Panc1 (cell line): ENCODE results near the gene RANBP2. TPM values are rescaled to one million over a fixed set of nuclear protein-coding genes. Genes with fewer than 3 reads are reported as not detected.

Experiments used
- ATAC-seq: fragments of 200-7000 bp; cut with Tn5 transposase; 2 replicates; pipeline ENCODE4 v1.9.1; 2020; ENCODE audit warnings: mild to moderate bottlenecking, moderate library complexity
- BruUV-seq: library from RNA; stranded (reverse); fragments of 400-500 nt; replicated peaks from 2 replicates; lab custom pipeline; 2021; lab: Mats Ljungman, UMichigan
- CTCF ChIA-PET: fragments of 300-600 bp; sonication (Branson Sonifier 250); formaldehyde crosslinking; loops from one replicate; lab custom pipeline; 2022; ENCODE audit warnings: antibody characterized with exemption; lab: Charles Lee
- POLR2A ChIA-PET: fragments of 300-600 bp; sonication (Branson Sonifier 250); formaldehyde crosslinking; loops from one replicate; lab custom pipeline; 2022; ENCODE audit warnings: antibody characterized with exemption; lab: Charles Lee
- DNase-seq: peaks from one replicate; pipeline ENCODE4 v3.0.0-alpha.2; 2010; ENCODE audit warnings: low read depth, low spot score
- H3K27ac ChIP-seq: 2 replicates; pipeline ENCODE4 v1.5.1; 2011; ENCODE audit warnings: mild to moderate bottlenecking, low read length, inconsistent platforms
- H3K27me3 ChIP-seq: fragments of 200-500 bp; sonication (Bioruptor generic); 2 replicates; pipeline ENCODE4 v1.6.0; 2014; ENCODE audit warnings: low read length, inconsistent platforms; ENCODE audit not compliant: control insufficient read depth, insufficient read depth
- H3K36me3 ChIP-seq: fragments of 200-500 bp; sonication (Bioruptor generic); 2 replicates; pipeline ENCODE4 v1.5.1; 2014; ENCODE audit warnings: inconsistent platforms, mild to moderate bottlenecking, low read length, moderate library complexity; ENCODE audit not compliant: control insufficient read depth, insufficient read depth
- H3K4me1 ChIP-seq: 2 replicates; pipeline ENCODE4 v1.5.1; 2011; ENCODE audit warnings: inconsistent platforms, mild to moderate bottlenecking, low read length, moderate library complexity; ENCODE audit not compliant: control insufficient read depth, insufficient read depth
- H3K4me3 ChIP-seq, 2 experiments: 2 replicates each; pipeline ENCODE4 v1.5.1; 2011 to 2012; ENCODE audit warnings: low read depth in 2 of 2, low read length in 2 of 2, mild to moderate bottlenecking in 2 of 2, inconsistent platforms in 1 of 2, moderate library complexity in 1 of 2
- H3K9me3 ChIP-seq: fragments of 200-500 bp; sonication (Bioruptor generic); 2 replicates; pipeline ENCODE4 v1.5.1; 2014; ENCODE audit warnings: low read depth, mild to moderate bottlenecking, inconsistent platforms, low read length, moderate library complexity; ENCODE audit not compliant: control insufficient read depth, insufficient read depth
- CTCF ChIP-seq: fragments of 450-650 bp; IDR thresholded peaks from 2 replicates; pipeline ENCODE4 v1.5.1; 2017; ENCODE audit warnings: mild to moderate bottlenecking
- POLR2AphosphoS5 ChIP-seq: IDR thresholded peaks from 2 replicates; pipeline ENCODE4 v1.6.1; 2012; ENCODE audit warnings: mild to moderate bottlenecking, low read depth, low read length, moderate library complexity
- SIN3A ChIP-seq: IDR thresholded peaks from 2 replicates; pipeline ENCODE4 v1.6.1; 2012; ENCODE audit warnings: low read depth, mild to moderate bottlenecking, low read length, moderate library complexity, borderline replicate concordance; ENCODE audit not compliant: insufficient read depth
- TCF7L2 ChIP-seq: IDR thresholded peaks from 2 replicates; pipeline ENCODE4 v1.6.1; 2011; ENCODE audit warnings: mild to moderate bottlenecking, low read depth, low read length, inconsistent platforms
- in situ Hi-C: cut with HindIII; loops from 2 replicates; pipeline ENCODE4 v1.10.0; 2016; ENCODE audit warnings: low sequenced_read_pairs, low pct_unique_long_range_greater_than_20kb
- intact Hi-C: fragments of 100-400 bp; cut with micrococcal nuclease; formaldehyde crosslinking; loops from one replicate; pipeline ENCODE4 v1.10.0; 2022; ENCODE audit not compliant: unreplicated experiment
- total RNA-seq: library from RNA; stranded (reverse); gene quantifications from one replicate; pipeline ENCODE4 v1.2.1, GENCODE V29; 2021; ENCODE audit not compliant: unreplicated experiment
- TF ChIP-seq, protein P1 (sequence below), 2 experiments: IDR thresholded peaks; 2 replicates each; pipeline ENCODE4 v1.6.1; 2011 to 2012; ENCODE audit warnings: low read depth in 2 of 2, control low read depth in 1 of 2, low read length in 1 of 2, mild to moderate bottlenecking in 1 of 2, moderate library complexity in 1 of 2; ENCODE audit not compliant: insufficient read depth in 1 of 2

The RANBP2 gene
- total RNA-seq, 1 experiment from 2014 or later = 92.1 TPM

DNA sequence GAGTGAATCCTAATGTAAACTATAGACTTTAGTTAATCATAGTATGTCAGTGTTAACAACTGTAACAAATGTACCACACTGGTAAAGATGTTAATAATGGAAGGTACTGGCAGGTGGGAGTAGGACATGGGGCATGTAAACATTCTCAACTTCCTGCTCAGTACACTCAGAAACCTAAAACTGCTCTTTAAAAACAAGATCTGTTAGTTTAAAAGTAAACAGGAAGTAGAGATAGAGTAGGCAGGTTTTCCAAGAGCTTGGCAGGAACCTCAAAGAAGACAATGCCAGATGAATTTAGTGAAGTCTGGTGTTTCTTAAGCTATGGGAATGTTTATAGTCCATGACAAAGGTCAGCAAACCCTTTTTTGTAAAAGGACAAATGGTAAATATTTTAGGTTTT lies 113.9 kb downstream of the RANBP2 start:
- no peak overlapping the region for H3K4me3 ChIP-seq
- TF ChIP-seq TCF7L2 = no peak
- TF ChIP-seq POLR2AphosphoS5 = no peak
- TF ChIP-seq, protein P1, sequence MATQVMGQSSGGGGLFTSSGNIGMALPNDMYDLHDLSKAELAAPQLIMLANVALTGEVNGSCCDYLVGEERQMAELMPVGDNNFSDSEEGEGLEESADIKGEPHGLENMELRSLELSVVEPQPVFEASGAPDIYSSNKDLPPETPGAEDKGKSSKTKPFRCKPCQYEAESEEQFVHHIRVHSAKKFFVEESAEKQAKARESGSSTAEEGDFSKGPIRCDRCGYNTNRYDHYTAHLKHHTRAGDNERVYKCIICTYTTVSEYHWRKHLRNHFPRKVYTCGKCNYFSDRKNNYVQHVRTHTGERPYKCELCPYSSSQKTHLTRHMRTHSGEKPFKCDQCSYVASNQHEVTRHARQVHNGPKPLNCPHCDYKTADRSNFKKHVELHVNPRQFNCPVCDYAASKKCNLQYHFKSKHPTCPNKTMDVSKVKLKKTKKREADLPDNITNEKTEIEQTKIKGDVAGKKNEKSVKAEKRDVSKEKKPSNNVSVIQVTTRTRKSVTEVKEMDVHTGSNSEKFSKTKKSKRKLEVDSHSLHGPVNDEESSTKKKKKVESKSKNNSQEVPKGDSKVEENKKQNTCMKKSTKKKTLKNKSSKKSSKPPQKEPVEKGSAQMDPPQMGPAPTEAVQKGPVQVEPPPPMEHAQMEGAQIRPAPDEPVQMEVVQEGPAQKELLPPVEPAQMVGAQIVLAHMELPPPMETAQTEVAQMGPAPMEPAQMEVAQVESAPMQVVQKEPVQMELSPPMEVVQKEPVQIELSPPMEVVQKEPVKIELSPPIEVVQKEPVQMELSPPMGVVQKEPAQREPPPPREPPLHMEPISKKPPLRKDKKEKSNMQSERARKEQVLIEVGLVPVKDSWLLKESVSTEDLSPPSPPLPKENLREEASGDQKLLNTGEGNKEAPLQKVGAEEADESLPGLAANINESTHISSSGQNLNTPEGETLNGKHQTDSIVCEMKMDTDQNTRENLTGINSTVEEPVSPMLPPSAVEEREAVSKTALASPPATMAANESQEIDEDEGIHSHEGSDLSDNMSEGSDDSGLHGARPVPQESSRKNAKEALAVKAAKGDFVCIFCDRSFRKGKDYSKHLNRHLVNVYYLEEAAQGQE (IDR thresholded peaks at IDR 0.05; ENCODE audit: insufficient read depth in 1 of 2, low read depth in 2 of 2, low read length in 1 of 2) = no peak
- no peak for TF ChIP-seq CTCF
- no peak for TF ChIP-seq SIN3A
- no peak overlapping the region for H3K27ac ChIP-seq
- no peaks in the 10 kb centered on the region for H3K27me3 ChIP-seq
- CTCF ChIA-PET = interaction anchor here (0.7 kb wide), 1 partner anchor 174 kb away, joined by 7 read pairs; no protein-coding TSS in a partner anchor
- no peaks in the 10 kb centered on the region for H3K36me3 ChIP-seq
- intact Hi-C loops = no loop called here
- no peak for ATAC-seq
- H3K4me1 ChIP-seq = no peaks in the 10 kb centered on the region
- peaks cover 7% of the 10 kb centered on the region; the same call in 1 of the 2 replicates for H3K9me3 ChIP-seq
- DNase-seq = no peak
- POLR2A ChIA-PET = no interaction called here
- in situ Hi-C loops = no loop called here
- BruUV-seq = no TSS peak

- Histone ChIP-seq H3K36me3 (no peaks in the 10 kb centered on the region), H3K4me3 (no peak overlapping the region), H3K27ac (no peak overlapping the region), H3K4me1 (no peaks in the 10 kb centered on the region), H3K9me3 (peaks cover 17% of the 10 kb centered on the region; the same call in 1 of the 2 replicates), H3K27me3 (no peaks in the 10 kb centered on the region)
- no TSS peak for BruUV-seq
- POLR2A ChIA-PET = no interaction called here
- no peak for DNase-seq
- intact Hi-C loops (no loop called here), in situ Hi-C loops (no loop called here)
- no peak for ATAC-seq
- TF ChIP-seq, protein P1 (IDR thresholded peaks at IDR 0.05; ENCODE audit: insufficient read depth in 1 of 2, low read depth in 2 of 2, low read length in 1 of 2) = no peak
- TF ChIP-seq CTCF (no peak), TCF7L2 (no peak), POLR2AphosphoS5 (no peak), SIN3A (no peak)
- CTCF ChIA-PET = no interaction called here
Measured at GRCh38 chr2:108834620-108835019, 115.3 kb downstream of the RANBP2 start.
